ENCODE data around the gene CRISPLD2.
"Not testable (repeated sequence)": the region's sequence is repeated elsewhere in the genome, so short reads cannot be mapped to it uniquely, and the experiment has no call there.

CRISPLD2 gene

DNA sequence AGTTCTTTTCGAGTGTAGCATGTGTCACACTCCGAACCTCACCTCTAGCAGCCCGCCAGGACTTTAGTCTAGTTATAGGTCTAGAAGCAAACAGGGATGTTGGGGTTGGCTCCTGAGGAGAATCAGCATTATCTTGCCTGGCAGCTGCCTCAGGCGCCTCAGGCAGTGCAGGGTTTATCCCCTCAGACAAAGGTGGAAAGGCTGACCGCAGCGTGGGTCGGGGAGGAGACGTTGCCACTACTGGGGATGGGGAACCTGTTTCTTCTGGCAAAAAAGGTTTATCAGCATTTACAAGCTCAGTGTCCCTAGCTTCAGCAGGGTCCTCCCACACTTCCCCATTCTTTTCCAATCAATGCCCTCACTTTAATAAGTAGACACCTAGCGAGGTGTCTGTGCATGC lies 40.6 kb downstream of the CRISPLD2 start:
- DNase-seq (ENCODE audit: low read depth): no peak

DNA sequence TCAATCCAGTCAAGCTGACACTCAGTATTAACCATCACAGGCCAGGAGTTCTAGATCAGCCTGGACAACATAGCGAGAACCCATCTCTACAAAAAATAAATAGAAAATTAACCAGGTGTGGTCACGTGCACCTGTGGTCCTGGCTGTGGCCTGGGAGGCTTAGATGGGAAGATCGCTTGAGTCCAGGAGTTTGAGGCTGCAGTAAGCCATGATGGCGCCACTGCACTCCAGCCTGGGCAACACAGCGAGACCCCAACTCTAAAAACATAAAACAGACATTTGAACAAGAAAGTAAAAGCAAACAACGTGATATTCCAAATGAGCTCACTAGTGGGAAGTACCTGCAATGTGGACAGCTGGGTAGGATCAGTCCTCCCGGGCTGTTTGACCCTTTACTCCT lies 41.9 kb downstream of the CRISPLD2 start:
- DNase-seq (ENCODE audit: low read depth): no peak

DNA sequence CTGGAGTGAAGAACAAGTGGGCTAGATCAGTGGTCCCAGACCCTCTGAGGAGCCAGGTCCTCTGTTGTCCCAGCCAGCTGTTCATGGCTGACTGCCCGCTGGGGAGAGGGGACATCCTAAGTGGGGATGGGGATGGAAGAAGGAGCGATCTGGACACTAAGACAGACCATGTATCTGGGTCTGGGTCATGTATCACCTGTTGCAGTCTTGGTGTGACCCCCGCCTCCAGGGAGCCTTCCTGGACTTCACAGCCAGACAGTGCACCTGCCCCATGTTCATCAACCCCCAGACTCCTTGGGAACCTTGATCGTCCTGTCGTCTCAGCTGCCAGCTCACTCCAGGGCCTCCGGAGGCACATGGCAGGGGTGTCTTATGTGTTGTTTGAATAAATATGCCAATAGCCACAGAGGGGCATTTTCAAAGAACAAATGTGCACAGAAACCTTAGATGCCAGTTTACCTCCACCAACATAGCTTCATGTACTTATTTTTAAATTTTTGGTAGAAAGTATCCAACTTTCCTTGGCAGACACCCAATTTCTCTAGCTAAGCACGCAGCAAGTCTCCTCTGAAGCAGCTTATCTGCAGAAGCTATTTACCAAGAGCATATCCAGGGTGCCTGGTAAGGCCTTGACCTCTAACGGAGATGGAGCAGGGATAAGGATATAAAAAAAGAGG lies 43.2 kb downstream of the CRISPLD2 start:
- DNase-seq (ENCODE audit: low read depth): no peak

DNA sequence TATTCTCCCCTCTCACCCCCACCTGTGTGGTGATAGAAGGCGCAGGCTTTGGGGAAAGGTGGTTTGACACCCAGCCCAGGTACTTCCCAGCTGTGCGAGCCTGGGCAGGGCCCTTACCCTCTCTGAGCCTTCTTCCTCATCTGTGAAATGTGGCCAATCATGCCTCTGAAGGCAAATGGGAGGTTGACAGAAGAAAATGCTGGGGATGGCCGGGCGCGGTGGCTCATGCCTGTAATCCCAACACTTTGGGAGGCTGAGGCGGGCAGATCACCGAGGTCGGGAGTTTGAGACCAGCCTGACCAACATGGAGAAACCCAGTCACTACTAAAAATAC lies 43.7 kb downstream of the CRISPLD2 start:
- DNase-seq (ENCODE audit: low read depth): no peak

DNA sequence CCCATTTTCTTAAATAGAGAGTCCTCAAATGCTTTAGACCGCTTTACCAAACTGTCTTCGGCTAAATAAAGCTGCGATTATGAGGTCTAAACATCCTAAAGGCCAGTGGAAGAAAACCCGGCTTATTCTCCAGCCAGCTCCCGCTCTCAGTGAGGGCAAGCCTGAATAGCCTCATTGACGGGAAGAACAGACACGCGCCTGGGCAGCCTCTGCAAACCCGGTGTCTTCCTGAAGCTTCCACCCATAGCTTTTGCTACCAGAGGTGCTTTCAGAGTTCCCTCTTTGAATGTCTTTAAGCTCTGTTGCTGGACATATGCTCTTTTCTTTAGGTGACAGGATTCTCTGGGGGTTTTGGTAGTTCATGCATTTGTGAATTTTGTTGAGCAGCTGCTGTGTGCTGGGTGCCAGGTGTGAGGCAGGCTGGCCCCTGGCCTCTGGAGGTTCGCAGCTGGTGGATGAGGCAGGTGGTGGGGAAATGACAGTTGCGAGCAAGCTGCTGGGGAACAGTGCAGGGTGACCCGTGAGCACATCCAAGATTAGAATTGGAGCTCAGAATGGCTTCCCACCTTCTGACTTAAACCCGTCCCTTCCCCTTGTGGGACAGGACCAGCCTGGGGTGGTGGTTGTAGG lies 44.7 kb downstream of the CRISPLD2 start:
- no peak for DNase-seq (ENCODE audit: low read depth)

DNA sequence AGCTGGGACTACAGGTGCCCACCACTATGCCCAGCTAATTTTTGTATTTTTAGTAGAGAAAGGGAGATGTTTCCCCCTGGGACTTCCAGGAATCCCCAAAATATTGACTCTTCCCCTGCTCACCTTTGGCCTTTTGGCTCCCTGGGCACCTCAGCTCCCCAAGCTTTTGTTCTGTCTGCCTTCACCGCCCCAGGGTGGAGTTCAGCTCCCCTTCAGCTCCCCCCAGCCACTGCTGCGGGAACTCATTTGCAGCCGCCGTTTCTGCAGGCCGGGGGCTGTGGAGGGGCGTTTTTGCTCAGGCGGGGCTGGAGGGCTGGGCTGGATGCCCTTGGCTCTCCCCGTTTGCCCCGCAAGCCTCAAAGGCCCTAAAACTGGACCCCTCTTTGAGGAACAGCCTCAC lies 47.9 kb downstream of the CRISPLD2 start:
- DNase-seq (ENCODE audit: low read depth): no peak

DNA sequence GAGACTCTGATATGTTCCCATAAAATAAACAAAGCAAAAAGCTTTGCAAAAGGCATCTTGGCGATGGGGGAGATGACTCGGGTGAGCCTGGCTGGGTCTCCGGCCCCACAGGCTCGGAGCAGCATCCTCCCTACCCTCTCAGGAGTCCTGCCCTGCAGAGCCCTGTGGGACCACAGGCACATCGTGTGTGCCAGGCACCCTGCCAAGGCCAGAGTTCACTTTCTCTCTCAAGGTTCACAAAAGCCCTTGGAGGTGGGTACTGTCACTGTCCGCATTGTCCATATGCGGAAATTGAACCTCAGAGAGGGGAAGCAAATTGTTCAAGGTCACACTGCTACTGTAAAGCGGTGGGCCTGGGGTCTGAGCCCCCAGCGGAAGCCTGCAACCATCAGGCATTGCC lies 48.5 kb downstream of the CRISPLD2 start:
- no peak for DNase-seq (ENCODE audit: low read depth)

DNA sequence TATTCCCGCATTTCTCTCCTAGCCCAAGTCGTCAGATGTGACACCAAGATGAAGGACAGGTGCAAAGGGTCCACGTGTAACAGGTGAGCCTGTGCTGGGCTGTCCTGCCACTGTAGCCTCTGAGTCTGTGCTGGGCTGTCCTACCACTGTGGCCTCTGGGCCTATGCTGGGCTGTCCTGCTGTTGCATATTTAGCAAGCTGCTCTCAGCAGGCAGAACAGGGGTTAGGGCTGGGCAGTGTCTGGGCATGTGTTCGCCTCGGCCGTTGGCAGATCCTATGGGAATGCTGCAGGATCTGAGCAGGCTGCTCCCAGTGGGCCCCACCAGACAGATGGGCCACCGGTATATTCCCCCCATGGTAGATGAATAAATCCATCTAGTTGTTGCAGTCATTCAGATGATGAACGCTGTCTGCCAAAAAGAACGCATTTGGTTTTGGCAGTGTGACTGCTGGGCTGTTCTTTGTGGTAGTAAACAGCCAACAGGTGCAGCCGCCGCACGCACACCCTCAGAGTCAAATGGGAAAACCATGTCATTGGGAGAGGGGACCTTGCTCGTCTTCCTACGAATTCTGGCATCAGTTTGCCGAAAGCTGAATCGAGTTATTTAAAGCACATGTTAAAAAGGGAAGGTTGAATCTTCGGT lies 49.2 kb downstream of the CRISPLD2 start:
- DNase-seq (ENCODE audit: low read depth): no peak

DNA sequence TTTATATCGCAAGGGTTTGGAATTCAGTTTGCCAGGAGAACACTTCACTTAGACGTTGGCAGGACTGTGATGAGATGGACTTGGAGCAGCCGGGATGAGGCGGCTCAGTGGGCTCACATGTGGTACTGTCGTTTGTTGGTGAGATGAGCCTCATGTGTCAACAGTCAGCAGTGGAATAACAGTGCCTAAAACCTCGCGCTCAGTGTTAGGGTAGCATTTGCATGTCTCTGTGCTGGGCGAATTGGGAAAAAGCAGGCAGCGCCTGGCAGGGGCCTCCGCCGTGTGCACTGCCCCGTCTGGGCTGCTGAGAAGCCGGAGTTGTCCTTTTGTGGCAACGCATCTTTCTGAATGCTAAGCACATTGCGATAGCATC lies 49.7 kb downstream of the CRISPLD2 start:
- no peak for DNase-seq (ENCODE audit: low read depth)

DNA sequence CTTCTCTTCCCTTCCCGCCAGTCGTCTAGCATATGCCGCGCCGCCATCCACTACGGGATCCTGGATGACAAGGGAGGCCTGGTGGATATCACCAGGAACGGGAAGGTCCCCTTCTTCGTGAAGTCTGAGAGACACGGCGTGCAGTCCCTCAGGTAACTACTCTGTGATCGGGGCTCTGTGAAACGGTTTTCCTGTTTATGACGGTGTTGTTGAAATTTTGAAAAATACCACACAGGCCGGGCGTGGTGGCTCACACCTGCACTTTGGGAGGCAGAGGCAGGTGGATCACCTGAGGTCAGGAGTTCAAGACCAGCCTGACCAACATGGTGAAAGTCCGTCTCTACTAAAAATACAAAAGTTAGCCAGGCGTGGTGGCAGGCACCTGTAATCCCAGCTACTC lies 53.2 kb downstream of the CRISPLD2 start:
- not testable (repeated sequence) for DNase-seq (ENCODE audit: low read depth)

DNA sequence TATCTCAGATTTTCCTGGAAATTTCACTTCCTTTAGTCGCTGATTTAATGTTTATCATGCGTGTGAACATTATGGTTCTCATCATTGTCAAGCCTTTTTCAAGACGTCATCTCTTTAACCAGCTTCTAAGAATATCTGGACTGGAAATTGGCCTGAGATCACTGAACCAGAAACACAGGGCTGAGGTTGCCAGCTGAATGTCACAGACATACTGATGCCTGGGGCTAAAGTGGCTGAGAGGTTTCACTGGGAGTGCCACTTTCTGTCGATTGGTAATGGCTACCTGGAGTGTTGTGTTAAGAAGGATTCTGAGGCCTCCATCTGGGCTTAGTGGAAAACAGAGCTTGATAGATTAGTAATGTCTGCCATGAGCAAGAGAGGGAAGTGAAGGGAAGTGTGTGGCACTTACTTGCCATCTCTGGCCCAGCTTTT lies 54.2 kb downstream of the CRISPLD2 start:
- DNase-seq (ENCODE audit: low read depth): no peak

DNA sequence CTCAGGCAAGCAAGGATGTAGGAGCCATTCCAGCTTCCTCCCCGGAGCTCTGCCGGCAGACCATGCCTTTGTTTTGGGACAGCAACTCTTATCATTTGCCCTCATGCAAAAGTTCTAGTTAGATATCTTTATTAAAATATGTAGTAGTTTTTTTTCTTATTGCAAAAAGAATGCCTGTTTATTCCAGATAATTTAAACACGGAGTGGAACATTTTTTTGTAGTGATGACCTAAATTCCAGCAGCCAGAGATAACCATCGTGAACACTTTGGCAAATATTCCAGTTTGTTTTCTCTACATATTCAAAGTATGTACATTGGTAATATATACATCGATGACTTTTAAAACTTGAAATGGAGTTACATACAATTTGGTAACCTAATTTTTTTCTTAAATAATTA lies 54.8 kb downstream of the CRISPLD2 start:
- DNase-seq (ENCODE audit: low read depth): no peak

DNA sequence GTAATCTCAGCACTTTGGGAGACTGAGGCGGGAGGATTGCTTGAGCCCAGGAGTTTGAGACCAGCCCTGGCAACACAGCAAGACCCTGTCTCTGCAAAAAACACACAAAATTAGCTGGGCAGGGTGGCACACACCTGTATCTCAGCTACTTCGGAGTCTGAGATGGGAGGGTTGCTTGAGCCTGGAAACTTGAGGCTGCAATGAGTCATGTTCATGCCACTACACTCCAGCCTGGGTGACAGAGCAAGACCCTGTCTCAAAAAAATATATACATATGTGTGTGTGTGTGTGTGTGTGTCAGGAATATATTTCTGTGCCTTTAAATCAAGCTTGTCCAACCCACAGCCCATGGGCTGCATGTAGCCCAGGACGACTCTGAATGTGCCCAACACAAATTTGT lies 55.2 kb downstream of the CRISPLD2 start:
- DNase-seq (ENCODE audit: low read depth): no peak

DNA sequence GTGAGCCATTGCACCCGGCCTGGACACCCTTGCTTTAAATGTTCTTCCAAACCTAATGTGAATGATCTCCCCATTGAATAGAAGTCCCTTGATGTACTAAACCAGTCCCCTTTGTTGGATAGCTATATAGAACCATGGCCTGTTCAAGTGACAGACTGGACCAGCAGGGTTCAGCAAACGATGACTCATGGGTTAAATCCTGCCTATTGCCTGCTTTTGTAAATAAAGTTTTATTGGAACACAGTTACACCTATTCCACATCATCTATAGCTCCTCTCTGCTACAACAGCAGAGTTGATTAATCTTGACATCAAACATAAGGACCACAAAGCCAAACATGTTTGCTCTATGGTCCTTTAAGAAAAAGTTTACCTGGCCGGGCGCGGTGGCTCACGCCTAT lies 56.1 kb downstream of the CRISPLD2 start:
- no peak for DNase-seq (ENCODE audit: low read depth)

DNA sequence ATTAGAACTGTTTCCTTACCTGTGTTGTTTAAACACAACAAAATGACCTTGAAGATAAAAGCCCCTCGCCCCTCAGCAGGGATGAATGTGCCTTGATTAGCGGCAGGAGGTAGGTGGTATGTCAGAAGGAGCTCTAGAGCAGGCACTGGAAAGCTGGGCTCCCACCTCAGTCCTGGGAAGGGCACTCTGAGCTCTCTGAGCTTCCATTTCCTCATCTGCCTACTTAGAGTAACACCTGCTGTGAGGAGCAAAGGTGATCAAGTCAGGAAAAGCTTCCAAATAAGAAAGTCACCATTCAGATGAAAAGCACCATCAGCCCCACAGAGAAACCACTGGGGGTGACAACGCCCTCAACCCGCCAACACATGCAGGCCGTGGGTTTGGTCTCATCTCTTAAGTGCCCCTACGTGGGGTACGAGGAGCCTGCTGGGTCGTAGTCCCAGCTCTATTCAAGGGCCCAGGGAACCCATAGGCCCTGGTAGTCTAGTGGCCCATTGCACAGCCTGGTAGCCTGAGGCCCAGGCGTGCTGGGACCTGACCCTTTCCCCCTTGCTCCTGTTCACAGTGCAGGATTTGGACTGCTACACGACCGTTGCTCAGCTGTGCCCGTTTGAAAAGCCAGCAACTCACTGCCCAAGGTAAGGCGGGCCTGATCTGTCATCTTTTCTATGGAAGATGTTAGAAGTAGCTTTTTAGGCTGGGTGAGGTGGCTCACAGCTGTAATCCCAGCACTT lies 57.3 kb downstream of the CRISPLD2 start:
- no peak for DNase-seq (ENCODE audit: low read depth)

DNA sequence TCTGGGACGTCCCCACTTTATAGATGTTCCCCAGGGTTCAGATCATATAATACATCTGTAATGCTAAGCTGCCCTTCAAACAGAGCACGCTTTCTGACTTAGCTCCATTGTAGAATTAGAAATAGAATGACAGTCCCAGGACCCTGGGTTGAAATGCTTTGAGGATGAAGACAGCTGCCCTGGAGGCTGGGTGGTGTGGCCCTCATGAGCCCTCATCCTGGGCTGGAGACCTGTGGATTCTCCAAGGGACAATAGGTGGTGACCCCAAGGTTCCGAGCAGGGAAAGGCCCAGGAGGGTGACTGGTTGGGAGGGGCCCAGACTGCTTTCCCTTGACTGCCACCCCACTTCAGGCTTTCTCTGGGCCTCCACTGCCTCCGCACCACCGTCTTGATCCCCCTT lies 59.0 kb downstream of the CRISPLD2 start:
- DNase-seq (ENCODE audit: low read depth): no peak

DNA sequence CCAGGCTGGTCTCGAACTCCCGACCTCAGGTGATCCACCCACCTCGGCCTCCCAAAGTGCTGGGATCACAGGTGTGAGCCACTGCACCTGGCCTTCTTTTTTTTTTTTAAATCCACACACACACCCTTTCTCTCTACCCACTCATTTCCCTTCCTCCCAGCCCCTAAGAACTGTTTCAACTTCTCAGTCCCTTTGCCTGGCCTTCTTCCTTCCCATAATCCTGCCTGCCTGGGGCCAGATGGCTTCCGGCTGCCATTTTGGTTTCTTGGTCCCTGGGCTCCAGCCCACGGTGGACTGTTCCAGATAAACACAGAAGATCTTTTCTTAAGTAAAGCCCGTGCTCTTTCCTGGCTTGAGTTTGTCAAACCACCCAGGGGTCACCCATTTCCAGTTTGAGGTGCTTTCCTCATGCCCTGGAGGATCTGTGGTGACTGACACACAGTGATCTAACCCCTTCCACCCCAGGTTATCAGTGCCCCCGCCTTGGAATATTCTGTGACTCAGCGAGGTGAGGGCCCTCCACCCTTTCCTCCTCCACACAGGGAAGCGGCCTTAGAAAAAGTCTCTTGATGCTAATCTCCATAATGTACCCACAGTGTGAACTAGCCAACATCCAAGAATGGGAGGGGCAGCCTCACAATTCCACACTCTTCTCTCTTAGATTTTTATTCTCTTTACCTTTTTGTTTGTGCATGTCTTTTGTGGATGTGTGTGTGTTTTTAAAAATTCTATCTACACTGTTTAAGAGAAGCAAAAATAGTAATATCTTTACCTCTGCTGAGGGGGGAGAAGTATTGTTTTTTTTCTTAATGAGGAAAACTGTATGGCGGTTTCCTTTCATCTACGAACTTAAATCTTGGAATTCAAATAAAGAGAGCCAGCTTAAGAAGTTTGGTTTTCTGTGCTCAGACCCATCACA lies 60.0 kb downstream of the CRISPLD2 start:
- no peak for DNase-seq (ENCODE audit: low read depth)

DNA sequence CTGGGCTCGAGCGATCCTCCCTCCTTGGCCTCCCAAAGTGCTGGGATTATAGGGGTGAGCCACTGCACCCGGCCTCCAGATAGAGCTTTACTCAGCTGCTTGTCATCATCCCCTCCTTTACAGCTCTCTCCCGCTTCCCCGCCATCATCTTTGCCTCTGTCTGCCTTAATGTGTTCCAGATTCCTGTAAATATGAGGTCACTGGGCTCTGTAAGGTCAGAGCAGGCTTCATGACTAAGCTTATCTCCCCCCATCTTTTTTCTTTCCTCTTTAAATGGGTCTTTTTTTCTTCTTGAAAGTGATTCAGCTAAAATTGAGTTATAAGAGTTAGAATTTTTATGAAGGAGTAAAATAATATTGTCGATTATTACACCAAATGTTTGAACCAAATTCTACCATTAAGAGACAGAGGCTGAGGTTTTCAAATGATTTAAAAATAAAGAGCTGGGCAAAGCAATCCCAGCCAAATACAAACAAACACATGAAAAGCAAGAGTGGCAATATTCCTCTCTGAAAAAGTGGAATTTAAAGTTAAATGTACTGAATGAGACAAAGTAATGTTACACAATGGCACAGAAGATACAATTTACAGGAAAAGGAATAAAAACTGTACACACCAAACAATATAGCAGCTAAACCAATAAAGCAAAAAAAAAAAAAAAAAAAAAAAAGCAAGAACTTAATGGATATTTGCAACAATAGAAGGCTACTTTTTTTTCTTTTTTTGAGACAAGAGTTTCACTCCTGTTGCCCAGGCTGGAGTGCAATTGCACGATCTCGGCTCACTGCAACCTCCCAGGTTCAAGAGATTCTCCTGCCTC lies 62.1 kb downstream of the CRISPLD2 start:
- DNase-seq (ENCODE audit: low read depth): no peak

DNA sequence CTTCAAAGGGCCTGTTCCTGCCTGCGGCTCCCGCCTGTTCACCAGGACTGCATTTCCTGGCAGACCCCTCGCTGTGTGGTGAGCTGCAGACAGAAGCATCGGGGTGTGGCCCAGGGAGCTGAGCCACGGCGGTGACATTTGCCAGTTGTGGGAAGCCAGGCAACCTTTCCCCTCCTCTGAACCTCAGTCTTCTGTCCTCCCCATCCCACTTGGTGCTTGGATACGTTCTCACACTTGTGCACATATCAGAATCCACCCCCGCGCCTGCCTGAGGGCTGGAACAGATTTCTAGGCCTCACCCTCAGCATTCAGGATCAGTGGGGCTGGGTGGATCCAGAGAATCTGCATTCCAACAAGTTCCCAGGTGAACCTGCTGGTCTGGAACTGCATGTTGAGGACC lies 63.5 kb downstream of the CRISPLD2 start:
- DNase-seq (ENCODE audit: low read depth): no peak

DNA sequence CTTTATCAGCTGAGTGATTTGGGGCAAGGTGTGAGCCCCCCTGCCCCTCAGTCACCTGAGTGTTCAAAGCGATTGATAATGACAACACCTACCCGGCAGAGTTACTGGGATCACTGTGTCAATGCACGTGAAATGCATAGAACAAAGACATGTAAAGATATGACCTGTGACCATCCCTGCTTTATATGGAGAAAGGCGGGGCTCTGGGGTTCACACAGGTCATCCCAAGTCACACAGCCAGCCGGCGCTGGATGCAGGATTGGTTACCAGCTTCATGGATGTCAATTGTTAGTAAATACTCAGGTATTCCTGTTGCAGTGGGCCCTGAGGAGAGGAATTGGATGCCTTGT lies 64.4 kb downstream of the CRISPLD2 start:
- no peak for DNase-seq (ENCODE audit: low read depth)

DNA sequence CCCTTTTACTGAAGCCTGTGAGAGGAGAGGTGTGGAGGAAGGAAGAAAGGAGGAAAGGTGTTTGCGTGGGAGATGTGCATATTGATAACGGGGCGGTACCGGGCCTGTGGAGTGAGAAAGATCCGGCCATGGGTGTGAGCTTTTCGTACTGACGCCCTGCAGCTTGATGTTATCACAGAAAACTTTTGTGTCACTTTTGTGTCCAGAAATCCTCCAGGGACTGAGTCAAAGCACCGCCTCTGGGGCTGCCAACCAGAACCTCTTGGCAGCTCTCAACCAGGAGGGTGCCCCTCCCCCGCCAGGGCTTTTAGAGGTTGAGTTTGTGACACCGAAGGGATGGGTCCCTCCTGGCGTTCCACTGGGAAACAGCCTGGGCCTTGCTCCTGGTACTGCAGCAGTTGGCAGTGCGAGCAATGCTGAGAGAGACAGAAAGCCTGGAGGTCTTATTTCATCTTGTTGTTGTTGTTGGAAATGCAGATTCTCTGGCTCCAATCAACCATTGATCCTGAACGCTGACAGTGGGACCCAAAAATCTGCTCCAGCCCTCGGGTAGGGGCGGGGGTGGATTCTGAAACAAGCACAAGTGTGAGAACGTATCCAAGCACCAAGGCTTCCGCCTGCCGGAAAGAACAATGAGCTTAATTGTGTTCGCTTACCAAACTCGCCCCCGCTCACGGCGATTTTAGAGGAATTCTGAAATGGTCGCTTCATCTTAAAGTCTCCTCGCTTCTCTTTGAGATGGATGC lies 65.0 kb downstream of the CRISPLD2 start:
- no peak for DNase-seq (ENCODE audit: low read depth)

Measured in activated T-cell treated with anti-CD3 and anti-CD28 coated beads for 24 hours (primary cell).